Heart left ventricle (tissue), 16 donors: Measurements from ENCODE around the gene ZNF544. TPM values are rescaled to one million over a fixed set of nuclear protein-coding genes. Genes with fewer than 3 reads are reported as not detected.

Experiments
- ATAC-seq, 4 donors: fragments of 200-7000 bp; cut with Tn5 transposase; one replicate each; pipeline ENCODE4 v1.9.1; 2020 to 2022; ENCODE audit warnings: moderate library complexity in 4 of 4, mild to moderate bottlenecking in 3 of 4, moderate number of reproducible peaks in 1 of 4
- DNase-seq, 5 donors: peaks; one replicate each; pipeline ENCODE4 v3.0.0-alpha.2; 2020
- H3K27ac ChIP-seq, 12 donors: fragments of 200-600 bp; sonication (generic) in 4 of 12; one replicate each; pipeline versions ENCODE4 v1.5.0 to v1.8.0; 2016 to 2022; ENCODE audit warnings: mild to moderate bottlenecking in 2 of 12
- H3K27me3 ChIP-seq, 9 donors: fragments of 200-600 bp; sonication (generic) in 2 of 9; one replicate each; pipeline versions ENCODE4 v1.5.1 to v1.8.0; 2016 to 2022; ENCODE audit warnings: mild to moderate bottlenecking in 3 of 9
- H3K36me3 ChIP-seq, 9 donors: fragments of 200-600 bp; sonication (generic) in 2 of 9; one replicate each; pipeline versions ENCODE4 v1.5.0 to v1.8.0; 2018 to 2022; ENCODE audit warnings: mild to moderate bottlenecking in 2 of 9
- H3K4me1 ChIP-seq, 12 donors: fragments of 200-600 bp; sonication (generic) in 4 of 12; one replicate each; pipeline versions ENCODE4 v1.5.0 to v1.8.0; 2016 to 2022; ENCODE audit warnings: mild to moderate bottlenecking in 3 of 12
- H3K4me3 ChIP-seq, 12 donors: fragments of 200-600 bp; sonication (generic) in 4 of 12; one replicate each; pipeline versions ENCODE4 v1.5.0 to v1.8.0; 2017 to 2022; ENCODE audit warnings: mild to moderate bottlenecking in 9 of 12, moderate library complexity in 4 of 12
- H3K9me3 ChIP-seq, 12 donors: fragments of 200-600 bp; sonication (generic) in 4 of 12; one replicate each; pipeline versions ENCODE4 v1.5.0 to v1.8.0; 2016 to 2022; ENCODE audit warnings: mild to moderate bottlenecking in 1 of 12
- POLR2A ChIP-seq, 2 donors: fragments of 450-650 bp; IDR thresholded peaks; one replicate each; pipeline ENCODE4 v1.6.1; 2017; ENCODE audit warnings: antibody characterized with exemption in 2 of 2, mild to moderate bottlenecking in 2 of 2, moderate library complexity in 2 of 2
- WGBS, 4 donors: extraction: QIAGEN DNeasy Blood & Tissue Kit in 2 of 4; methylation state at CpG; one replicate each; pipeline versions ENCODE4 v1.1.5 to v1.1.7; 2013 to 2018; 5-methylcytosine and 5-hydroxymethylcytosine counted together
- intact Hi-C, 10 donors: fragments of 100-400 bp; cut with DNase I; formaldehyde crosslinking; loops; one replicate each; pipeline versions ENCODE4 v1.11.1 to v1.14.2; 2022
- polyA plus RNA-seq, 2 donors: library from polyadenylated mRNA; stranded (reverse); fragments of 200-250 nt; gene quantifications; one replicate each; pipeline ENCODE4 v1.2.3, GENCODE V29; 2013
- total RNA-seq, 9 donors: library from RNA; depleted of rRNA in 2 of 9; stranded (reverse); fragments of >200 nt in 2 of 9; fragmentation: NEBNext Ultra II Directional in 3 of 9; extraction: Animal tissue kit (Norgen Biotek cat#: 25700) in 3 of 9; gene quantifications; one replicate each; pipeline versions ENCODE4 v1.1.0 to v1.2.4, GENCODE V29; 2016 to 2023
- TF ChIP-seq, protein P1 (sequence below), 12 donors: fragments of 200-600 bp; sonication (generic) in 4 of 12; IDR thresholded peaks; one replicate each; pipeline versions ENCODE4 v1.5.0 to v1.8.0; 2018 to 2022; ENCODE audit warnings: antibody characterized with exemption in 12 of 12, mild to moderate bottlenecking in 5 of 12
- donor health status: ischemic (EF 13 %, LVEDD 7.1; RV severe dilation, severe dysfunction).
- donor health status: healthy with polysubstance abuse.
- donor health status: DM: no; HTN: yes; CAD: no.
- donor health status: DM: no; HTN: no; CAD: no.
- donor health status: ischemic (EF 25% LVEDD 6.9; RV normal size, moderate dysfunction).
- donor health status: ischemic (EF 25% LVEDD 5.7; RV mildly dilated, moderate dysfunction).
- donor health status: healthy.
- donor health status: DM: yes; HTN: yes; CAD: no.
- donor health status: ischemic (EF 35%, LVEDD 5.7; RV mildly dilated, moderate dysfunction).
- donor health status: nonischemic (EF 11% LVEDD 7.7; RV severe dilation, severe dysfunction).
- donor health status: DM: yes; HTN: yes; CAD: no.
- donor health status: PGD.
- donor health status: ischemic (EF 29% LVEDD 5.4; RV normal size, mild dysfunction).
- donor health status: nonischemic (EF 23%, LVEDD 6.1; RV moderate dilation, normal function).

Gene ZNF544
- total and polyA plus RNA-seq, 11 donors = 20.8 to 38.7 (median 22.3) TPM

DNA sequence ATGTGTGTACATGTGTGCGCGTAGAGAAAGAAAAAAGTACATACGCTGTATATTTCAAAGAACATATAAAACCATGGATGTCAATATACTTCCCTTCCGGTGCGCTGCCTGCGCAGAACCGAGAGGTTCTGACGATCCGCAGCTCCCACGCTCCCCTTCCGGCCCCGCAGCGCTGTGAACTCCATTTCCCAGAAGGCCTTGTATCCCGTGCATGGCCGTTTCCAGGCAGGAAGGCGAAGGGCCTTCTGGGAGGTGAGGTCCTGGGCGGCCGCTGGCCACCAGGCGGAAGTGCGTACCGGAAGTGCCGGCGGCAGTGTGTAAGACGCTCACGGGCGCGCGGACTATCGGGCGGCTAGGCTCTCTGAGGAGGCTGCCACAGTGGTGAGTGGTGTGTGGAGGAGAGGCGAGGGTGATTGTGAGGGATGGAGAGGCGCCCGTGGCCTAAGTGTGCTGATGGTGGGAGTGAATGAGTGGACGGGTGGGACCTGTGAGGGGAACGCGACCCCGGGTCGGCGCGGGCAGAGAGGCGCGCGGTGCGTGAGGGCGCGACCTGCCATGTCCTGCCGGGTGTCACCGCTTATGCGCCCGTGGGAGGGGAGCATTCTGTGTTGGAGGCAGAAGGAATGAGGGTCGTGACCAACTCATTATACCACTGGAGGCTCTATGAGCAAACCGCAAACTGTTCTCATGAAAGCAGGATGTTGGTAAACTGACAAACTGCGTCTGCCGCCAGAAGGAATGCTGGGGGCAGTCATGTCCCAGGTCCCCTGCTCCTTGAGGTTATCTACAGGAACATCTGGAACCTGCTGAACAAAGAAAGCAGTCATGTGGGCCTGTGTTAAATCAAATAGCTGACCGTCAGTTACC, 76.6 kb downstream of the ZNF544 start, which contains the start of gene ERVK3-1:
TSS of gene ERVK3-1 (plus strand) at position 313 of the 867 bp plus-strand sequence. CDS start 6,792 bp downstream, outside the sequence.
- no peaks in the 10 kb centered on the region for H3K27me3 ChIP-seq
- H3K27ac ChIP-seq = peak within 1 kb of the TSS; percentile 76 to 94 (median 88)
- H3K4me1 ChIP-seq = peaks cover 0 to 23% (median 13%) of the 10 kb centered on the region in 12 donors
- ATAC-seq (peak; percentile 99 to 100 (median 100)), DNase-seq (peak; percentile 96 to 98 (median 98))
- intact Hi-C loops = loop anchor here in 7 of 10 donors (2.0 to 5.0 kb wide), 4 partner anchors 26 to 123 kb away; partner anchors contain the start of genes ZNF274 (in 4 of the 7), ZNF544 (in 4 of the 7) and ZNF8 (in 2 of the 7)
- peak within 1 kb of the TSS; percentile 50 to 94 (median 82) for H3K4me3 ChIP-seq
- H3K36me3 ChIP-seq = peaks cover 0 to 57% (median 44%) of the 10 kb centered on the region in 9 donors
- TF ChIP-seq, protein P1, sequence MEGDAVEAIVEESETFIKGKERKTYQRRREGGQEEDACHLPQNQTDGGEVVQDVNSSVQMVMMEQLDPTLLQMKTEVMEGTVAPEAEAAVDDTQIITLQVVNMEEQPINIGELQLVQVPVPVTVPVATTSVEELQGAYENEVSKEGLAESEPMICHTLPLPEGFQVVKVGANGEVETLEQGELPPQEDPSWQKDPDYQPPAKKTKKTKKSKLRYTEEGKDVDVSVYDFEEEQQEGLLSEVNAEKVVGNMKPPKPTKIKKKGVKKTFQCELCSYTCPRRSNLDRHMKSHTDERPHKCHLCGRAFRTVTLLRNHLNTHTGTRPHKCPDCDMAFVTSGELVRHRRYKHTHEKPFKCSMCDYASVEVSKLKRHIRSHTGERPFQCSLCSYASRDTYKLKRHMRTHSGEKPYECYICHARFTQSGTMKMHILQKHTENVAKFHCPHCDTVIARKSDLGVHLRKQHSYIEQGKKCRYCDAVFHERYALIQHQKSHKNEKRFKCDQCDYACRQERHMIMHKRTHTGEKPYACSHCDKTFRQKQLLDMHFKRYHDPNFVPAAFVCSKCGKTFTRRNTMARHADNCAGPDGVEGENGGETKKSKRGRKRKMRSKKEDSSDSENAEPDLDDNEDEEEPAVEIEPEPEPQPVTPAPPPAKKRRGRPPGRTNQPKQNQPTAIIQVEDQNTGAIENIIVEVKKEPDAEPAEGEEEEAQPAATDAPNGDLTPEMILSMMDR (IDR thresholded peaks at IDR 0.05) = peak in 6 of 12 donors; percentile 10 to 38 (median 16)
- peak; percentile 7 to 87 for TF ChIP-seq POLR2A (IDR thresholded peaks at IDR 0.05)
- H3K9me3 ChIP-seq = no peaks in the 10 kb centered on the region
- WGBS, 4 donors = 1% methylated on average over 55 of the region's 55 CpGs

- H3K27me3 ChIP-seq = no peaks in the 10 kb centered on the region
- H3K9me3 ChIP-seq = no peaks in the 10 kb centered on the region
- H3K27ac ChIP-seq = peak overlapping the region in 11 of 12 donors; percentile 83 to 94 (median 89)
- 62 to 85% (median 77%) methylated on average over 12 of the region's 12 CpGs for WGBS, 4 donors
- peak overlapping the region; percentile 50 to 94 (median 82) for H3K4me3 ChIP-seq
- DNase-seq (no peak), ATAC-seq (no peak)
- peaks cover 0 to 50% (median 39%) of the 10 kb centered on the region in 9 donors for H3K36me3 ChIP-seq
- H3K4me1 ChIP-seq = peaks cover 0 to 24% (median 13%) of the 10 kb centered on the region in 12 donors
- TF ChIP-seq POLR2A (IDR thresholded peaks at IDR 0.05) = no peak
- TF ChIP-seq, protein P1 (IDR thresholded peaks at IDR 0.05) = no peak
- intact Hi-C loops = loop anchor here in 7 of 10 donors (2.0 to 5.0 kb wide), 4 partner anchors 27 to 124 kb away; partner anchors contain the start of genes ZNF274 (in 4 of the 7), ZNF544 (in 4 of the 7) and ZNF8 (in 2 of the 7)
Observed at GRCh38 chr19:58305932-58306323, 77.2 kb downstream of the ZNF544 start.

- WGBS, 4 donors = 82 to 87% (median 86%) methylated on average over 4 of the region's 4 CpGs
- no peaks in the 10 kb centered on the region for H3K9me3 ChIP-seq
- intact Hi-C loops = loop anchor here in 6 of 10 donors (5.0 kb wide), 2 partner anchors 80 to 125 kb away; partner anchors contain the start of genes ZNF274 (in 4 of the 6) and ZNF544 (in 3 of the 6)
- TF ChIP-seq, protein P1 (IDR thresholded peaks at IDR 0.05) = no peak
- TF ChIP-seq POLR2A (IDR thresholded peaks at IDR 0.05) = no peak
- ATAC-seq (no peak), DNase-seq (no peak)
- H3K36me3 ChIP-seq = peaks cover 0 to 55% (median 50%) of the 10 kb centered on the region in 9 donors
- H3K27me3 ChIP-seq = no peaks in the 10 kb centered on the region
- H3K4me1 ChIP-seq = peaks cover 0 to 24% (median 13%) of the 10 kb centered on the region in 12 donors
- H3K4me3 ChIP-seq = no peak overlapping the region
- no peak overlapping the region for H3K27ac ChIP-seq
Observed at GRCh38 chr19:58307736-58308135, 79.0 kb downstream of the ZNF544 start.
